Panc1 (cell line): ENCODE measurements around the gene CACNA1E. TPM values are rescaled to one million over a fixed set of nuclear protein-coding genes. Genes with fewer than 3 reads are reported as not detected.

ENCODE experiments used
- ATAC-seq: fragments of 200-7000 bp; cut with Tn5 transposase; 2 replicates; pipeline ENCODE4 v1.9.1; 2020; ENCODE audit warnings: mild to moderate bottlenecking, moderate library complexity
- BruUV-seq: library from RNA; stranded (reverse); fragments of 400-500 nt; replicated peaks from 2 replicates; lab custom pipeline; 2021; lab: Mats Ljungman, UMichigan
- CTCF ChIA-PET: fragments of 300-600 bp; sonication (Branson Sonifier 250); formaldehyde crosslinking; loops from one replicate; lab custom pipeline; 2022; ENCODE audit warnings: antibody characterized with exemption; lab: Charles Lee
- POLR2A ChIA-PET: fragments of 300-600 bp; sonication (Branson Sonifier 250); formaldehyde crosslinking; loops from one replicate; lab custom pipeline; 2022; ENCODE audit warnings: antibody characterized with exemption; lab: Charles Lee
- DNase-seq: peaks from one replicate; pipeline ENCODE4 v3.0.0-alpha.2; 2010; ENCODE audit warnings: low read depth, low spot score
- H3K27ac ChIP-seq: 2 replicates; pipeline ENCODE4 v1.5.1; 2011; ENCODE audit warnings: mild to moderate bottlenecking, low read length, inconsistent platforms
- H3K27me3 ChIP-seq: fragments of 200-500 bp; sonication (Bioruptor generic); 2 replicates; pipeline ENCODE4 v1.6.0; 2014; ENCODE audit warnings: low read length, inconsistent platforms; ENCODE audit not compliant: control insufficient read depth, insufficient read depth
- H3K36me3 ChIP-seq: fragments of 200-500 bp; sonication (Bioruptor generic); 2 replicates; pipeline ENCODE4 v1.5.1; 2014; ENCODE audit warnings: inconsistent platforms, mild to moderate bottlenecking, low read length, moderate library complexity; ENCODE audit not compliant: control insufficient read depth, insufficient read depth
- H3K4me1 ChIP-seq: 2 replicates; pipeline ENCODE4 v1.5.1; 2011; ENCODE audit warnings: inconsistent platforms, mild to moderate bottlenecking, low read length, moderate library complexity; ENCODE audit not compliant: control insufficient read depth, insufficient read depth
- H3K4me3 ChIP-seq, 2 experiments: 2 replicates each; pipeline ENCODE4 v1.5.1; 2011 to 2012; ENCODE audit warnings: low read depth in 2 of 2, low read length in 2 of 2, mild to moderate bottlenecking in 2 of 2, inconsistent platforms in 1 of 2, moderate library complexity in 1 of 2
- H3K9me3 ChIP-seq: fragments of 200-500 bp; sonication (Bioruptor generic); 2 replicates; pipeline ENCODE4 v1.5.1; 2014; ENCODE audit warnings: low read depth, mild to moderate bottlenecking, inconsistent platforms, low read length, moderate library complexity; ENCODE audit not compliant: control insufficient read depth, insufficient read depth
- POLR2AphosphoS5 ChIP-seq: IDR thresholded peaks from 2 replicates; pipeline ENCODE4 v1.6.1; 2012; ENCODE audit warnings: mild to moderate bottlenecking, low read depth, low read length, moderate library complexity
- SIN3A ChIP-seq: IDR thresholded peaks from 2 replicates; pipeline ENCODE4 v1.6.1; 2012; ENCODE audit warnings: low read depth, mild to moderate bottlenecking, low read length, moderate library complexity, borderline replicate concordance; ENCODE audit not compliant: insufficient read depth
- TCF7L2 ChIP-seq: IDR thresholded peaks from 2 replicates; pipeline ENCODE4 v1.6.1; 2011; ENCODE audit warnings: mild to moderate bottlenecking, low read depth, low read length, inconsistent platforms
- in situ Hi-C: cut with HindIII; loops from 2 replicates; pipeline ENCODE4 v1.10.0; 2016; ENCODE audit warnings: low sequenced_read_pairs, low pct_unique_long_range_greater_than_20kb
- intact Hi-C: fragments of 100-400 bp; cut with micrococcal nuclease; formaldehyde crosslinking; loops from one replicate; pipeline ENCODE4 v1.10.0; 2022; ENCODE audit not compliant: unreplicated experiment
- total RNA-seq: library from RNA; stranded (reverse); gene quantifications from one replicate; pipeline ENCODE4 v1.2.1, GENCODE V29; 2021; ENCODE audit not compliant: unreplicated experiment
- TF ChIP-seq, protein P1 (sequence below), 2 experiments: IDR thresholded peaks; 2 replicates each; pipeline ENCODE4 v1.6.1; 2011 to 2012; ENCODE audit warnings: low read depth in 2 of 2, control low read depth in 1 of 2, low read length in 1 of 2, mild to moderate bottlenecking in 1 of 2, moderate library complexity in 1 of 2; ENCODE audit not compliant: insufficient read depth in 1 of 2
- TF ChIP-seq, protein P2 (sequence below): fragments of 450-650 bp; IDR thresholded peaks from 2 replicates; pipeline ENCODE4 v1.5.1; 2017; ENCODE audit warnings: mild to moderate bottlenecking

Gene CACNA1E
- total RNA-seq, 1 experiment from 2014 or later = not detected

DNA sequence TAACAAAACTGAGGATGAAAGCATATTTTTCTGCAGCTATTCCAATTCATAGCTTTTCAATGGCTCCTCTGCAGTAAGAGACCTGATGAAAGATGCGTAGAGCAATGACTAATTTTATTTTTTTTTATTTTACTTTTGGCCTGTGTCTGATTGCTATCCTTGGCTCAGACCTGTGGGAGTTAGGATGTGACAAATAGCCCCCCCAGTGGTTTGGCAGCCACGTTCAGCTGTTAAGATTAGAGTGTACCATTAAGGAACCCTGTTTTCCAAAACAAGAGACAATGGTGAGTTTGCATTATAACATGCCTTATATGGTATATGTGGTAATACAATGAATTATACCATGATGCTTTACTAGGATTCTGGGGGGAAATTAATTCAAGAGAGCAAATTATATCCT, 264.7 kb downstream of the CACNA1E start:
- CTCF ChIA-PET = no interaction called here
- intact Hi-C loops (no loop called here), in situ Hi-C loops (no loop called here)
- POLR2A ChIA-PET = no interaction called here
- Histone ChIP-seq H3K27me3 (no peaks in the 10 kb centered on the region), H3K36me3 (no peaks in the 10 kb centered on the region), H3K4me1 (no peaks in the 10 kb centered on the region), H3K27ac (no peak overlapping the region), H3K9me3 (no peaks in the 10 kb centered on the region), H3K4me3 (no peak overlapping the region)
- ATAC-seq = no peak
- DNase-seq = no peak
- TF ChIP-seq, protein P1, sequence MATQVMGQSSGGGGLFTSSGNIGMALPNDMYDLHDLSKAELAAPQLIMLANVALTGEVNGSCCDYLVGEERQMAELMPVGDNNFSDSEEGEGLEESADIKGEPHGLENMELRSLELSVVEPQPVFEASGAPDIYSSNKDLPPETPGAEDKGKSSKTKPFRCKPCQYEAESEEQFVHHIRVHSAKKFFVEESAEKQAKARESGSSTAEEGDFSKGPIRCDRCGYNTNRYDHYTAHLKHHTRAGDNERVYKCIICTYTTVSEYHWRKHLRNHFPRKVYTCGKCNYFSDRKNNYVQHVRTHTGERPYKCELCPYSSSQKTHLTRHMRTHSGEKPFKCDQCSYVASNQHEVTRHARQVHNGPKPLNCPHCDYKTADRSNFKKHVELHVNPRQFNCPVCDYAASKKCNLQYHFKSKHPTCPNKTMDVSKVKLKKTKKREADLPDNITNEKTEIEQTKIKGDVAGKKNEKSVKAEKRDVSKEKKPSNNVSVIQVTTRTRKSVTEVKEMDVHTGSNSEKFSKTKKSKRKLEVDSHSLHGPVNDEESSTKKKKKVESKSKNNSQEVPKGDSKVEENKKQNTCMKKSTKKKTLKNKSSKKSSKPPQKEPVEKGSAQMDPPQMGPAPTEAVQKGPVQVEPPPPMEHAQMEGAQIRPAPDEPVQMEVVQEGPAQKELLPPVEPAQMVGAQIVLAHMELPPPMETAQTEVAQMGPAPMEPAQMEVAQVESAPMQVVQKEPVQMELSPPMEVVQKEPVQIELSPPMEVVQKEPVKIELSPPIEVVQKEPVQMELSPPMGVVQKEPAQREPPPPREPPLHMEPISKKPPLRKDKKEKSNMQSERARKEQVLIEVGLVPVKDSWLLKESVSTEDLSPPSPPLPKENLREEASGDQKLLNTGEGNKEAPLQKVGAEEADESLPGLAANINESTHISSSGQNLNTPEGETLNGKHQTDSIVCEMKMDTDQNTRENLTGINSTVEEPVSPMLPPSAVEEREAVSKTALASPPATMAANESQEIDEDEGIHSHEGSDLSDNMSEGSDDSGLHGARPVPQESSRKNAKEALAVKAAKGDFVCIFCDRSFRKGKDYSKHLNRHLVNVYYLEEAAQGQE (IDR thresholded peaks at IDR 0.05; ENCODE audit: insufficient read depth in 1 of 2, low read depth in 2 of 2, low read length in 1 of 2) = no peak
- TF ChIP-seq SIN3A = no peak
- TF ChIP-seq TCF7L2 = no peak
- TF ChIP-seq, protein P2, sequence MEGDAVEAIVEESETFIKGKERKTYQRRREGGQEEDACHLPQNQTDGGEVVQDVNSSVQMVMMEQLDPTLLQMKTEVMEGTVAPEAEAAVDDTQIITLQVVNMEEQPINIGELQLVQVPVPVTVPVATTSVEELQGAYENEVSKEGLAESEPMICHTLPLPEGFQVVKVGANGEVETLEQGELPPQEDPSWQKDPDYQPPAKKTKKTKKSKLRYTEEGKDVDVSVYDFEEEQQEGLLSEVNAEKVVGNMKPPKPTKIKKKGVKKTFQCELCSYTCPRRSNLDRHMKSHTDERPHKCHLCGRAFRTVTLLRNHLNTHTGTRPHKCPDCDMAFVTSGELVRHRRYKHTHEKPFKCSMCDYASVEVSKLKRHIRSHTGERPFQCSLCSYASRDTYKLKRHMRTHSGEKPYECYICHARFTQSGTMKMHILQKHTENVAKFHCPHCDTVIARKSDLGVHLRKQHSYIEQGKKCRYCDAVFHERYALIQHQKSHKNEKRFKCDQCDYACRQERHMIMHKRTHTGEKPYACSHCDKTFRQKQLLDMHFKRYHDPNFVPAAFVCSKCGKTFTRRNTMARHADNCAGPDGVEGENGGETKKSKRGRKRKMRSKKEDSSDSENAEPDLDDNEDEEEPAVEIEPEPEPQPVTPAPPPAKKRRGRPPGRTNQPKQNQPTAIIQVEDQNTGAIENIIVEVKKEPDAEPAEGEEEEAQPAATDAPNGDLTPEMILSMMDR = no peak
- no peak for TF ChIP-seq POLR2AphosphoS5
- BruUV-seq = no TSS peak

DNA sequence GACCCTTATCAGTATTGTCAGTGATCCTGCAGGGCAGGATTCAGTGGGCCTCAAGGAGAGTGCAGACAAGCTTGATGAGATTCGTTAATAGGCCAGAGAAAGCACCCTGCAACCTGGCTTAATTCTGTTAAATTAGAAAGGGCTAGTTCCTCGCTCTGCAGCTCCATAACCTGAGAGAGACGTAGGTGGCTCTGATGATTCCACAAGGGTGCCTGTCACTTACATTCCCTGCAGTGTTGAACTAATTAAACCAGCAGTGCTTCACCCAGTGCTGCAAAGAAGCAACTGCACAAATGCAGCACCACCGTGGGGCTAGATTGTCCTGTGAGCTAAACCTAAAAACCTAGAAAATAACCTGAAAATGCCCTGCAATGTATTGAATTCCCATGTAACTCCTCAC, 270.8 kb downstream of the CACNA1E start:
- no peaks in the 10 kb centered on the region for H3K27me3 ChIP-seq
- ChIA-PET CTCF (no interaction called here), POLR2A (no interaction called here)
- H3K4me1 ChIP-seq = no peaks in the 10 kb centered on the region
- H3K4me3 ChIP-seq = no peak overlapping the region
- DNase-seq (no peak), ATAC-seq (no peak)
- TF ChIP-seq, protein P2 = no peak
- no peaks in the 10 kb centered on the region for H3K9me3 ChIP-seq
- H3K36me3 ChIP-seq = no peaks in the 10 kb centered on the region
- intact Hi-C loops = no loop called here
- BruUV-seq = no TSS peak
- in situ Hi-C loops = no loop called here
- H3K27ac ChIP-seq = no peak overlapping the region

DNA sequence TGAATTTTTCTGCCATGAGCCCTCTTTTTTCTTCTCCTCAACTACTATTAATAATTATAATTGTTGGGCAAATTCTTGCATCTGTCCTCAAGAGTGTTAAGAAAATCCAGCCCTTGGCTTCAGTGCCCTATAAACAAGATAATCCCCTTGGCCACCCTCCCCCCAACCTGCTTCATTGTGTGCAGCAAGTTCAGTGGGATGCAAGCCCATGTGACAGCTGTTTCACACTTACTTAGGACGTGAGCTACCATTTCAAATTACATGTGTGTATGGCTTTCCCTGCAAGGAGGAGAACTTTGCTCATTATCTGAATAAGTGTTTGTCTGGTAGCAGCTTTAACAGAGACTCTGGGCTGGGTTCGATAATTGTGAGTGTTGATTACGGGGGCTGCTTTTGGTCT, 276.2 kb downstream of the CACNA1E start:
- in situ Hi-C loops (no loop called here), intact Hi-C loops (no loop called here)
- BruUV-seq = no TSS peak

More for the DNA sequence above, 276.2 kb downstream of the CACNA1E start:
- Histone ChIP-seq H3K9me3 (no peaks in the 10 kb centered on the region), H3K27me3 (no peaks in the 10 kb centered on the region), H3K4me3 (no peak overlapping the region), H3K27ac (no peak overlapping the region), H3K4me1 (no peaks in the 10 kb centered on the region), H3K36me3 (no peaks in the 10 kb centered on the region)
- no peak for ATAC-seq
- TF ChIP-seq TCF7L2 = no peak
- TF ChIP-seq SIN3A = no peak
- TF ChIP-seq POLR2AphosphoS5 = no peak
- DNase-seq = no peak
- CTCF ChIA-PET = no interaction called here
- POLR2A ChIA-PET = no interaction called here
